Liver (tissue), 9 donors: ENCODE measurements around the gene LTN1. TPM values are rescaled to one million over a fixed set of nuclear protein-coding genes. Genes with fewer than 3 reads are reported as not detected.

Source experiments
- DNase-seq: peaks from one replicate; pipeline ENCODE4 v3.0.0-alpha.2; 2017; ENCODE audit warnings: low spot score
- H3K27ac ChIP-seq, 2 donors: one replicate each; pipeline ENCODE4 v1.7.0; 2013; ENCODE audit warnings: inconsistent platforms in 2 of 2, low read length in 2 of 2, control low read depth in 1 of 2, low read depth in 1 of 2, mild to moderate bottlenecking in 1 of 2
- H3K27me3 ChIP-seq, 4 donors: one replicate each; pipeline versions ENCODE4 v1.6.1 to v1.7.0; 2013; ENCODE audit warnings: low read length in 3 of 4, inconsistent platforms in 1 of 4, mild to moderate bottlenecking in 1 of 4, moderate library complexity in 1 of 4; ENCODE audit not compliant: control insufficient read depth in 4 of 4, insufficient read depth in 4 of 4
- H3K36me3 ChIP-seq, 4 donors: one replicate each; pipeline versions ENCODE4 v1.6.1 to v1.7.0; 2013; ENCODE audit warnings: low read length in 3 of 4, mild to moderate bottlenecking in 3 of 4, low read depth in 1 of 4, moderate library complexity in 1 of 4; ENCODE audit not compliant: control insufficient read depth in 4 of 4, insufficient read depth in 3 of 4
- H3K4me1 ChIP-seq, 4 donors: one replicate each; pipeline versions ENCODE4 v1.6.1 to v1.7.0; 2013; ENCODE audit warnings: low read length in 3 of 4, mild to moderate bottlenecking in 3 of 4, moderate library complexity in 1 of 4; ENCODE audit not compliant: control insufficient read depth in 4 of 4, insufficient read depth in 4 of 4
- H3K4me3 ChIP-seq, 3 donors: one replicate each; pipeline versions ENCODE4 v1.6.1 to v1.7.0; 2013; ENCODE audit warnings: low read length in 3 of 3, control low read depth in 1 of 3, low read depth in 1 of 3, mild to moderate bottlenecking in 1 of 3
- H3K9ac ChIP-seq, 2 donors: one replicate each; pipeline ENCODE4 v1.7.0; 2013; ENCODE audit warnings: low read length in 2 of 2, mild to moderate bottlenecking in 2 of 2, moderate library complexity in 2 of 2, control low read depth in 1 of 2, low read depth in 1 of 2
- H3K9me3 ChIP-seq, 4 donors: one replicate each; pipeline versions ENCODE4 v1.6.1 to v1.7.0; 2013; ENCODE audit warnings: low read length in 3 of 4; ENCODE audit not compliant: control insufficient read depth in 4 of 4
- CTCF ChIP-seq: fragments of 150-350 bp; IDR thresholded peaks from 2 replicates; pipeline ENCODE4 v1.5.1; 2017; ENCODE audit warnings: improper control_type of control experiment, low read depth, low read length; ENCODE audit not compliant: missing input control
- EGR1 ChIP-seq, 2 donors: IDR thresholded peaks; 2 replicates each; pipeline ENCODE4 v1.6.1; 2016 to 2018; ENCODE audit warnings: antibody characterized with exemption in 2 of 2, low read depth in 2 of 2
- FOXA1 ChIP-seq: IDR thresholded peaks from 2 replicates; pipeline ENCODE4 v1.6.1; 2016; ENCODE audit warnings: antibody characterized with exemption
- FOXA2 ChIP-seq: IDR thresholded peaks from 2 replicates; pipeline ENCODE4 v1.6.1; 2016; ENCODE audit warnings: antibody characterized with exemption
- GABPA ChIP-seq, 2 donors: IDR thresholded peaks in 1 of 2; conservative IDR thresholded peaks in 1 of 2; 2 replicates each; pipeline ENCODE4 v1.6.1; 2016; ENCODE audit warnings: antibody characterized with exemption in 2 of 2, mild to moderate bottlenecking in 1 of 2, moderate library complexity in 1 of 2
- HNF4A ChIP-seq, 2 donors: conservative IDR thresholded peaks; 2 replicates each; pipeline ENCODE4 v1.6.1; 2016; ENCODE audit warnings: antibody characterized with exemption in 2 of 2, mild to moderate bottlenecking in 2 of 2
- HNF4G ChIP-seq: IDR thresholded peaks from 2 replicates; pipeline ENCODE4 v1.6.1; 2016; ENCODE audit warnings: antibody characterized with exemption
- JUND ChIP-seq, 2 donors: IDR thresholded peaks; 2 replicates each; pipeline ENCODE4 v1.6.1; 2016; ENCODE audit warnings: antibody characterized with exemption in 2 of 2
- MAX ChIP-seq: IDR thresholded peaks from 2 replicates; pipeline ENCODE4 v1.6.1; 2016; ENCODE audit warnings: antibody characterized with exemption
- NR2F2 ChIP-seq: IDR thresholded peaks from 2 replicates; pipeline ENCODE4 v1.6.1; 2016; ENCODE audit warnings: antibody characterized with exemption
- RAD21 ChIP-seq, 2 donors: IDR thresholded peaks; 2 replicates each; pipeline ENCODE4 v1.6.1; 2016; ENCODE audit warnings: antibody characterized with exemption in 2 of 2, mild to moderate bottlenecking in 2 of 2
- RXRA ChIP-seq, 2 donors: IDR thresholded peaks; 2 replicates each; pipeline ENCODE4 v1.6.1; 2017 to 2018; ENCODE audit warnings: antibody characterized with exemption in 2 of 2, mild to moderate bottlenecking in 1 of 2
- SP1 ChIP-seq: IDR thresholded peaks from 2 replicates; pipeline ENCODE4 v1.6.1; 2018; ENCODE audit warnings: antibody characterized with exemption, mild to moderate bottlenecking
- TAF1 ChIP-seq: conservative IDR thresholded peaks from 2 replicates; pipeline ENCODE4 v1.6.1; 2016; ENCODE audit warnings: antibody characterized with exemption, mild to moderate bottlenecking
- YY1 ChIP-seq: IDR thresholded peaks from 2 replicates; pipeline ENCODE4 v1.6.1; 2016; ENCODE audit warnings: antibody characterized with exemption, mild to moderate bottlenecking
- ZBTB33 ChIP-seq: IDR thresholded peaks from 2 replicates; pipeline ENCODE4 v1.6.1; 2016; ENCODE audit warnings: antibody characterized with exemption
- WGBS: extraction: QIAGEN DNeasy Blood & Tissue Kit; methylation state at CpG from one replicate; pipeline ENCODE4 v1.1.7; 2013; 5-methylcytosine and 5-hydroxymethylcytosine counted together
- polyA plus RNA-seq, 2 donors: library from polyadenylated mRNA; stranded (reverse) in 1 of 2; unstranded in 1 of 2; fragments of 200-250 nt in 1 of 2; fragments of >200 nt in 1 of 2; fragmentation: Nextera tagmentation in 1 of 2; extraction: Ambion mirVana in 1 of 2; gene quantifications; one replicate each; pipeline versions ENCODE4 v1.2.1 to v1.2.3, GENCODE V29; 2013 to 2015
- total RNA-seq, 2 donors: library from RNA; depleted of rRNA; stranded (reverse); fragments of >200 nt; gene quantifications; one replicate each; pipeline ENCODE4 v1.2.3, GENCODE V29; 2014
- TF ChIP-seq, protein P1 (sequence below): IDR thresholded peaks from 2 replicates; pipeline ENCODE4 v1.6.1; 2016; ENCODE audit warnings: antibody characterized with exemption, mild to moderate bottlenecking
- TF ChIP-seq, protein P2 (sequence below): IDR thresholded peaks from 2 replicates; pipeline ENCODE4 v1.6.1; 2016; ENCODE audit warnings: antibody characterized with exemption
- donor health status: healthy.
- donor health status: healthy.
- donor health status: healthy.
- donor health status: healthy.
- donor health status: healthy.

The LTN1 gene
- total and polyA plus RNA-seq, 4 donors, result 3.9 to 22.1 (median 9.6) TPM

- no peaks in the 10 kb centered on the region for H3K9me3 ChIP-seq
- no peak overlapping the region for H3K9ac ChIP-seq
- H3K36me3 ChIP-seq, result peaks cover 3 to 43% (median 31%) of the 10 kb centered on the region in 4 donors
- 100% methylated on average over 1 of the region's 1 CpG for WGBS
- H3K27me3 ChIP-seq, result no peaks in the 10 kb centered on the region
- no peak for DNase-seq
- no peaks in the 10 kb centered on the region for H3K4me1 ChIP-seq
- no peak overlapping the region for H3K27ac ChIP-seq
- TF ChIP-seq FOXA2, result no peak
- TF ChIP-seq ZBTB33, result no peak
- TF ChIP-seq JUND (IDR thresholded peaks at IDR 0.05), result no peak
- TF ChIP-seq MAX, result no peak
- TF ChIP-seq GABPA (IDR thresholded peaks at IDR 0.05 in 1 of 2, conservative IDR thresholded peaks at IDR 0.05 in 1 of 2), result no peak
- TF ChIP-seq, protein P1, sequence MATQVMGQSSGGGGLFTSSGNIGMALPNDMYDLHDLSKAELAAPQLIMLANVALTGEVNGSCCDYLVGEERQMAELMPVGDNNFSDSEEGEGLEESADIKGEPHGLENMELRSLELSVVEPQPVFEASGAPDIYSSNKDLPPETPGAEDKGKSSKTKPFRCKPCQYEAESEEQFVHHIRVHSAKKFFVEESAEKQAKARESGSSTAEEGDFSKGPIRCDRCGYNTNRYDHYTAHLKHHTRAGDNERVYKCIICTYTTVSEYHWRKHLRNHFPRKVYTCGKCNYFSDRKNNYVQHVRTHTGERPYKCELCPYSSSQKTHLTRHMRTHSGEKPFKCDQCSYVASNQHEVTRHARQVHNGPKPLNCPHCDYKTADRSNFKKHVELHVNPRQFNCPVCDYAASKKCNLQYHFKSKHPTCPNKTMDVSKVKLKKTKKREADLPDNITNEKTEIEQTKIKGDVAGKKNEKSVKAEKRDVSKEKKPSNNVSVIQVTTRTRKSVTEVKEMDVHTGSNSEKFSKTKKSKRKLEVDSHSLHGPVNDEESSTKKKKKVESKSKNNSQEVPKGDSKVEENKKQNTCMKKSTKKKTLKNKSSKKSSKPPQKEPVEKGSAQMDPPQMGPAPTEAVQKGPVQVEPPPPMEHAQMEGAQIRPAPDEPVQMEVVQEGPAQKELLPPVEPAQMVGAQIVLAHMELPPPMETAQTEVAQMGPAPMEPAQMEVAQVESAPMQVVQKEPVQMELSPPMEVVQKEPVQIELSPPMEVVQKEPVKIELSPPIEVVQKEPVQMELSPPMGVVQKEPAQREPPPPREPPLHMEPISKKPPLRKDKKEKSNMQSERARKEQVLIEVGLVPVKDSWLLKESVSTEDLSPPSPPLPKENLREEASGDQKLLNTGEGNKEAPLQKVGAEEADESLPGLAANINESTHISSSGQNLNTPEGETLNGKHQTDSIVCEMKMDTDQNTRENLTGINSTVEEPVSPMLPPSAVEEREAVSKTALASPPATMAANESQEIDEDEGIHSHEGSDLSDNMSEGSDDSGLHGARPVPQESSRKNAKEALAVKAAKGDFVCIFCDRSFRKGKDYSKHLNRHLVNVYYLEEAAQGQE, result no peak
- TF ChIP-seq NR2F2, result no peak
- TF ChIP-seq, protein P2, sequence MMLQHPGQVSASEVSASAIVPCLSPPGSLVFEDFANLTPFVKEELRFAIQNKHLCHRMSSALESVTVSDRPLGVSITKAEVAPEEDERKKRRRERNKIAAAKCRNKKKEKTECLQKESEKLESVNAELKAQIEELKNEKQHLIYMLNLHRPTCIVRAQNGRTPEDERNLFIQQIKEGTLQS, result no peak
- TF ChIP-seq SP1, result no peak
- TF ChIP-seq HNF4G, result no peak
- no peak for TF ChIP-seq EGR1 (IDR thresholded peaks at IDR 0.05; ENCODE audit: low read depth in 2 of 2)
- TF ChIP-seq CTCF, result no peak
- no peak for TF ChIP-seq RAD21 (IDR thresholded peaks at IDR 0.05)
- TF ChIP-seq HNF4A (conservative IDR thresholded peaks at IDR 0.05), result no peak
- TF ChIP-seq YY1, result no peak
- no peak for TF ChIP-seq TAF1
- TF ChIP-seq RXRA (IDR thresholded peaks at IDR 0.05), result no peak
- no peak for TF ChIP-seq FOXA1
- H3K4me3 ChIP-seq, result no peak overlapping the region
These were observed 40.0 kb downstream of the LTN1 start for GRCh38 chr21:28952686-28953085.
